HEK293 (cell line): ENCODE results near the gene OR4D10.

Experiments used
- CTCF ChIA-PET: fragments of 350-600 bp; formaldehyde crosslinking; extraction: SDS; loops from one replicate; lab custom pipeline; 2021; ENCODE audit warnings: antibody characterized with exemption; lab: Yijun Ruan, JAX
- POLR2A ChIA-PET: fragments of 300-600 bp; formaldehyde crosslinking; extraction: SDS; loops from one replicate; lab custom pipeline; 2020; ENCODE audit warnings: antibody characterized with exemption, inconsistent platforms; lab: Yijun Ruan, JAX
- H3K27ac ChIP-seq: fragments of 200-500 bp; sonication (Bioruptor generic); 2 replicates; pipeline ENCODE4 v1.5.1; 2014; ENCODE audit warnings: low read depth, low read length, control low read depth, inconsistent platforms; ENCODE audit errors: extremely low read depth
- H3K36me3 ChIP-seq, 2 experiments: fragments of 200-500 bp in 1 of 2; sonication (Bioruptor generic) in 1 of 2; 1 replicate in 1 of 2; 2 replicates in 1 of 2; pipeline ENCODE4 v1.5.1; 2014 to 2017; ENCODE audit warnings: inconsistent platforms in 2 of 2, low read length in 2 of 2; ENCODE audit not compliant: control insufficient read depth in 2 of 2, insufficient read depth in 1 of 2
- H3K4me1 ChIP-seq: fragments of 200-500 bp; sonication (Bioruptor generic); 2 replicates; pipeline ENCODE4 v1.5.1; 2014; ENCODE audit warnings: mild to moderate bottlenecking, low read length, inconsistent platforms; ENCODE audit not compliant: control insufficient read depth, insufficient read depth
- H3K4me3 ChIP-seq: 2 replicates; pipeline ENCODE4 v1.5.1; 2011; ENCODE audit warnings: low read depth, mild to moderate bottlenecking, control low read depth, low read length, moderate library complexity
- H3K9me3 ChIP-seq: fragments of 200-500 bp; sonication (Bioruptor generic); 2 replicates; pipeline ENCODE4 v1.5.1; 2014; ENCODE audit warnings: low read depth, low read length, inconsistent platforms; ENCODE audit not compliant: control insufficient read depth, insufficient read depth
- ZBTB1 ChIP-seq: fragments of 450-650 bp; formaldehyde crosslinking; IDR thresholded peaks from 2 replicates; pipeline ENCODE4 v1.5.1; 2016; ENCODE audit warnings: missing biosample characterization, missing genetic modification characterization
- ZNF510 ChIP-seq: fragments of 450-650 bp; formaldehyde crosslinking; IDR thresholded peaks from 2 replicates; pipeline ENCODE4 v1.5.1; 2018; ENCODE audit warnings: mild to moderate bottlenecking, missing genetic modification characterization, missing biosample characterization; ENCODE audit not compliant: insufficient replicate concordance
- ZNF776 ChIP-seq: fragments of 450-650 bp; formaldehyde crosslinking; IDR thresholded peaks from 2 replicates; pipeline ENCODE4 v1.5.0; 2017; ENCODE audit warnings: missing biosample characterization, missing genetic modification characterization, borderline replicate concordance
- TF ChIP-seq, protein P1 (sequence below): fragments of 450-650 bp; formaldehyde crosslinking; IDR thresholded peaks from 2 replicates; pipeline ENCODE4 v1.5.1; 2016; ENCODE audit warnings: missing biosample characterization, missing genetic modification characterization
- TF ChIP-seq, protein P2 (sequence below): fragments of 450-650 bp; formaldehyde crosslinking; IDR thresholded peaks from 2 replicates; pipeline ENCODE4 v1.5.1; 2017; ENCODE audit warnings: missing biosample characterization, missing genetic modification characterization
- TF ChIP-seq, protein P3 (sequence below): fragments of 450-650 bp; formaldehyde crosslinking; IDR thresholded peaks from 2 replicates; pipeline ENCODE4 v1.5.1; 2017; ENCODE audit warnings: missing biosample characterization, missing genetic modification characterization
- TF ChIP-seq, protein P4 (sequence below): IDR thresholded peaks from 2 replicates; pipeline ENCODE4 v1.6.1; 2011; ENCODE audit warnings: mild to moderate bottlenecking, low read depth, low read length, borderline replicate concordance
- TF ChIP-seq, protein P5 (sequence below): fragments of 450-650 bp; formaldehyde crosslinking; IDR thresholded peaks from 2 replicates; pipeline ENCODE4 v1.5.1; 2017; ENCODE audit warnings: missing biosample characterization, missing genetic modification characterization
- TF ChIP-seq, protein P6 (sequence below): fragments of 450-650 bp; formaldehyde crosslinking; IDR thresholded peaks from 2 replicates; pipeline ENCODE4 v1.5.1; 2016; ENCODE audit warnings: missing biosample characterization, missing genetic modification characterization

OR4D10 gene

DNA sequence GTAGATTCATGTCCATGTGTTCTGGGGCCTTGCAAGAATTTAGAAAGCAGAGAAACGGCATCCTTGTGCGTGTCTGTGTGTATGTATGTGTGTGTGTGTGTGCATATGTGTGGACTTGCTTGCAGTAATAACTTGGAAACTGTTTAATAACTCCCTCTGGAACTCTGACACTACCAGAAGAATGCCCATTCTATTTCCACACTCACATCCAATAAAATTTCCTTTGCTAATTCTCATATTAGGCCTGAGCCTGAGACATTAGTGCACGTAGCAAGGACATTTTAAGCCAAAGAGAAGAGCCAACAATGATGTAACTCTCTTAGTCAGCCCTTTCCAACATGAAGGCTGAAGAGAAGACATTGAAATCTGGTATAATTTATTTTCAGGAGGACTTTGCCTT is 13.2 kb upstream of the OR4D10 start:
- Histone ChIP-seq H3K27ac (no peak overlapping the region), H3K4me3 (no peak overlapping the region)
- TF ChIP-seq, protein P1, sequence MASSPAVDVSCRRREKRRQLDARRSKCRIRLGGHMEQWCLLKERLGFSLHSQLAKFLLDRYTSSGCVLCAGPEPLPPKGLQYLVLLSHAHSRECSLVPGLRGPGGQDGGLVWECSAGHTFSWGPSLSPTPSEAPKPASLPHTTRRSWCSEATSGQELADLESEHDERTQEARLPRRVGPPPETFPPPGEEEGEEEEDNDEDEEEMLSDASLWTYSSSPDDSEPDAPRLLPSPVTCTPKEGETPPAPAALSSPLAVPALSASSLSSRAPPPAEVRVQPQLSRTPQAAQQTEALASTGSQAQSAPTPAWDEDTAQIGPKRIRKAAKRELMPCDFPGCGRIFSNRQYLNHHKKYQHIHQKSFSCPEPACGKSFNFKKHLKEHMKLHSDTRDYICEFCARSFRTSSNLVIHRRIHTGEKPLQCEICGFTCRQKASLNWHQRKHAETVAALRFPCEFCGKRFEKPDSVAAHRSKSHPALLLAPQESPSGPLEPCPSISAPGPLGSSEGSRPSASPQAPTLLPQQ (tag by site-specific recombination): no peak
- no peak for TF ChIP-seq ZBTB1 (tag by site-specific recombination)
- TF ChIP-seq, protein P2, sequence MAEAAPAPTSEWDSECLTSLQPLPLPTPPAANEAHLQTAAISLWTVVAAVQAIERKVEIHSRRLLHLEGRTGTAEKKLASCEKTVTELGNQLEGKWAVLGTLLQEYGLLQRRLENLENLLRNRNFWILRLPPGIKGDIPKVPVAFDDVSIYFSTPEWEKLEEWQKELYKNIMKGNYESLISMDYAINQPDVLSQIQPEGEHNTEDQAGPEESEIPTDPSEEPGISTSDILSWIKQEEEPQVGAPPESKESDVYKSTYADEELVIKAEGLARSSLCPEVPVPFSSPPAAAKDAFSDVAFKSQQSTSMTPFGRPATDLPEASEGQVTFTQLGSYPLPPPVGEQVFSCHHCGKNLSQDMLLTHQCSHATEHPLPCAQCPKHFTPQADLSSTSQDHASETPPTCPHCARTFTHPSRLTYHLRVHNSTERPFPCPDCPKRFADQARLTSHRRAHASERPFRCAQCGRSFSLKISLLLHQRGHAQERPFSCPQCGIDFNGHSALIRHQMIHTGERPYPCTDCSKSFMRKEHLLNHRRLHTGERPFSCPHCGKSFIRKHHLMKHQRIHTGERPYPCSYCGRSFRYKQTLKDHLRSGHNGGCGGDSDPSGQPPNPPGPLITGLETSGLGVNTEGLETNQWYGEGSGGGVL (tag by site-specific recombination): no peak
- TF ChIP-seq, protein P3, sequence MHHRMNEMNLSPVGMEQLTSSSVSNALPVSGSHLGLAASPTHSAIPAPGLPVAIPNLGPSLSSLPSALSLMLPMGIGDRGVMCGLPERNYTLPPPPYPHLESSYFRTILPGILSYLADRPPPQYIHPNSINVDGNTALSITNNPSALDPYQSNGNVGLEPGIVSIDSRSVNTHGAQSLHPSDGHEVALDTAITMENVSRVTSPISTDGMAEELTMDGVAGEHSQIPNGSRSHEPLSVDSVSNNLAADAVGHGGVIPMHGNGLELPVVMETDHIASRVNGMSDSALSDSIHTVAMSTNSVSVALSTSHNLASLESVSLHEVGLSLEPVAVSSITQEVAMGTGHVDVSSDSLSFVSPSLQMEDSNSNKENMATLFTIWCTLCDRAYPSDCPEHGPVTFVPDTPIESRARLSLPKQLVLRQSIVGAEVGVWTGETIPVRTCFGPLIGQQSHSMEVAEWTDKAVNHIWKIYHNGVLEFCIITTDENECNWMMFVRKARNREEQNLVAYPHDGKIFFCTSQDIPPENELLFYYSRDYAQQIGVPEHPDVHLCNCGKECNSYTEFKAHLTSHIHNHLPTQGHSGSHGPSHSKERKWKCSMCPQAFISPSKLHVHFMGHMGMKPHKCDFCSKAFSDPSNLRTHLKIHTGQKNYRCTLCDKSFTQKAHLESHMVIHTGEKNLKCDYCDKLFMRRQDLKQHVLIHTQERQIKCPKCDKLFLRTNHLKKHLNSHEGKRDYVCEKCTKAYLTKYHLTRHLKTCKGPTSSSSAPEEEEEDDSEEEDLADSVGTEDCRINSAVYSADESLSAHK (tag by site-specific recombination): no peak
- no peak for TF ChIP-seq ZNF776 (tag by site-specific recombination)
- TF ChIP-seq, protein P4, sequence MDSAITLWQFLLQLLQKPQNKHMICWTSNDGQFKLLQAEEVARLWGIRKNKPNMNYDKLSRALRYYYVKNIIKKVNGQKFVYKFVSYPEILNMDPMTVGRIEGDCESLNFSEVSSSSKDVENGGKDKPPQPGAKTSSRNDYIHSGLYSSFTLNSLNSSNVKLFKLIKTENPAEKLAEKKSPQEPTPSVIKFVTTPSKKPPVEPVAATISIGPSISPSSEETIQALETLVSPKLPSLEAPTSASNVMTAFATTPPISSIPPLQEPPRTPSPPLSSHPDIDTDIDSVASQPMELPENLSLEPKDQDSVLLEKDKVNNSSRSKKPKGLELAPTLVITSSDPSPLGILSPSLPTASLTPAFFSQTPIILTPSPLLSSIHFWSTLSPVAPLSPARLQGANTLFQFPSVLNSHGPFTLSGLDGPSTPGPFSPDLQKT: no peak
- TF ChIP-seq, protein P5, sequence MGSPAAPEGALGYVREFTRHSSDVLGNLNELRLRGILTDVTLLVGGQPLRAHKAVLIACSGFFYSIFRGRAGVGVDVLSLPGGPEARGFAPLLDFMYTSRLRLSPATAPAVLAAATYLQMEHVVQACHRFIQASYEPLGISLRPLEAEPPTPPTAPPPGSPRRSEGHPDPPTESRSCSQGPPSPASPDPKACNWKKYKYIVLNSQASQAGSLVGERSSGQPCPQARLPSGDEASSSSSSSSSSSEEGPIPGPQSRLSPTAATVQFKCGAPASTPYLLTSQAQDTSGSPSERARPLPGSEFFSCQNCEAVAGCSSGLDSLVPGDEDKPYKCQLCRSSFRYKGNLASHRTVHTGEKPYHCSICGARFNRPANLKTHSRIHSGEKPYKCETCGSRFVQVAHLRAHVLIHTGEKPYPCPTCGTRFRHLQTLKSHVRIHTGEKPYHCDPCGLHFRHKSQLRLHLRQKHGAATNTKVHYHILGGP: no peak
- TF ChIP-seq, all 188 proteins: peak for 0
- ChIA-PET POLR2A (no interaction called here), CTCF (no interaction called here)
- H3K4me1 ChIP-seq: no peaks in the 10 kb centered on the region
- H3K36me3 ChIP-seq: no peaks in the 10 kb centered on the region
- no peaks in the 10 kb centered on the region for H3K9me3 ChIP-seq

DNA sequence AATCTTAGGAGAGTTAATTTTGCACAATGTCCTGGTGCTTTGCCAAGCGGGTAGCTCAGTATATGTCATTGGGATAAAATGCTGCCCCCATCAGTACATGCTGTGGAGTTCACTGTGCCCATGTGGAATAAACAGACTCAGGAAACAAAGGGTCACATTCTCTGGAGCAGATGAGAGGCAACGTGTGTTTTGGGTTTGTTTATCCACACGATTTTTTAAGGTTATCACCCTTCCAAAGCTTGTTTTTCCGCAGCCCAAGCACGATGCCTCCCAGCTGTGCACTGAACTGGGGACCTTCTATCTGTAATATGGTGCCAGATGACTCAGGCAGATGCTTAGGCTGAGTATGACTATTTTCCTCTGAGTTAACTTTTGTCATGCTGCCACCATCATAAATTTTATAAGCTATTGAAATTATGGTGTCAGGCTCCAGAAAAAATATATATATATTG is 9.9 kb upstream of the OR4D10 start:
- Histone ChIP-seq H3K9me3 (no peaks in the 10 kb centered on the region), H3K4me3 (no peak overlapping the region), H3K27ac (no peak overlapping the region)
- CTCF ChIA-PET: interaction anchor here (0.6 kb wide), 1 partner anchor 10 kb away, joined by 3 read pairs; no protein-coding TSS in a partner anchor
- TF ChIP-seq ZNF510 (tag by site-specific recombination): no peak
- TF ChIP-seq, protein P6, sequence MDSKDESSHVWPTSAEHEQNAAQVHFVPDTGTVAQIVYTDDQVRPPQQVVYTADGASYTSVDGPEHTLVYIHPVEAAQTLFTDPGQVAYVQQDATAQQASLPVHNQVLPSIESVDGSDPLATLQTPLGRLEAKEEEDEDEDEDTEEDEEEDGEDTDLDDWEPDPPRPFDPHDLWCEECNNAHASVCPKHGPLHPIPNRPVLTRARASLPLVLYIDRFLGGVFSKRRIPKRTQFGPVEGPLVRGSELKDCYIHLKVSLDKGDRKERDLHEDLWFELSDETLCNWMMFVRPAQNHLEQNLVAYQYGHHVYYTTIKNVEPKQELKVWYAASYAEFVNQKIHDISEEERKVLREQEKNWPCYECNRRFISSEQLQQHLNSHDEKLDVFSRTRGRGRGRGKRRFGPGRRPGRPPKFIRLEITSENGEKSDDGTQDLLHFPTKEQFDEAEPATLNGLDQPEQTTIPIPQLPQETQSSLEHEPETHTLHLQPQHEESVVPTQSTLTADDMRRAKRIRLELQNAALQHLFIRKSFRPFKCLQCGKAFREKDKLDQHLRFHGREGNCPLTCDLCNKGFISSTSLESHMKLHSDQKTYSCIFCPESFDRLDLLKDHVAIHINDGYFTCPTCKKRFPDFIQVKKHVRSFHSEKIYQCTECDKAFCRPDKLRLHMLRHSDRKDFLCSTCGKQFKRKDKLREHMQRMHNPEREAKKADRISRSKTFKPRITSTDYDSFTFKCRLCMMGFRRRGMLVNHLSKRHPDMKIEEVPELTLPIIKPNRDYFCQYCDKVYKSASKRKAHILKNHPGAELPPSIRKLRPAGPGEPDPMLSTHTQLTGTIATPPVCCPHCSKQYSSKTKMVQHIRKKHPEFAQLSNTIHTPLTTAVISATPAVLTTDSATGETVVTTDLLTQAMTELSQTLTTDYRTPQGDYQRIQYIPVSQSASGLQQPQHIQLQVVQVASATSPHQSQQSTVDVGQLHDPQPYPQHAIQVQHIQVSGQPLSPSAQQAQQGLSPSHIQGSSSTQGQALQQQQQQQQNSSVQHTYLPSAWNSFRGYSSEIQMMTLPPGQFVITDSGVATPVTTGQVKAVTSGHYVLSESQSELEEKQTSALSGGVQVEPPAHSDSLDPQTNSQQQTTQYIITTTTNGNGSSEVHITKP (tag by site-specific recombination): 0 out of 2 replicates have a peak, but pooled peaks have one; percentile 27
- TF ChIP-seq, all 188 proteins: peak for 1
- no peaks in the 10 kb centered on the region for H3K4me1 ChIP-seq
- no peaks in the 10 kb centered on the region for H3K36me3 ChIP-seq
- POLR2A ChIA-PET: no interaction called here
